C4-2B (cell line): ENCODE measurements around the gene HIPK1.

Source experiments
- H3K27ac ChIP-seq: fragments of 450-650 bp; 2 replicates; pipeline ENCODE4 v1.5.1; 2017
- CTCF ChIP-seq: fragments of 450-650 bp; conservative IDR thresholded peaks from 2 replicates; pipeline ENCODE4 v1.5.1; 2017; ENCODE audit warnings: mild to moderate bottlenecking
- ZFX ChIP-seq: fragments of 450-650 bp; IDR thresholded peaks from 2 replicates; pipeline ENCODE4 v1.6.1; 2017

HIPK1 gene

GRCh38 chr1:113977906-113978305, 48.8 kb downstream of the HIPK1 start:
- no peak for TF ChIP-seq ZFX
- TF ChIP-seq CTCF, result no peak
- no peak overlapping the region for H3K27ac ChIP-seq

GRCh38 chr1:113978863-113979702, 50.0 kb downstream of the HIPK1 start, which contains the start of gene OLFML3:
Gene OLFML3 (plus strand): TSS chr1:113979474. CDS start chr1:113979517, 43 bp downstream.
- no peak within 1 kb of the TSS for H3K27ac ChIP-seq
- TF ChIP-seq CTCF (peak; percentile 86), ZFX (no peak)

GRCh38 chr1:113980110-113980509, 51.0 kb downstream of the HIPK1 start:
- no peak for TF ChIP-seq ZFX
- TF ChIP-seq CTCF, result no peak
- no peak overlapping the region for H3K27ac ChIP-seq

GRCh38 chr1:113981962-113982931, 53.1 kb downstream of the HIPK1 start:
- H3K27ac ChIP-seq, result no peak overlapping the region
- TF ChIP-seq ZFX, result no peak
- no peak for TF ChIP-seq CTCF

- no peak overlapping the region for H3K27ac ChIP-seq
- TF ChIP-seq CTCF (no peak), ZFX (no peak)
These were observed 53.8 kb downstream of the HIPK1 start for GRCh38 chr1:113982949-113983348.

GRCh38 chr1:113983391-113983790, 54.3 kb downstream of the HIPK1 start:
- H3K27ac ChIP-seq, result no peak overlapping the region
- TF ChIP-seq CTCF (no peak), ZFX (no peak)
